Progenitor cell of endocrine pancreas (in vitro differentiated cells): ENCODE measurements around the gene RHOT2. TPM values are rescaled to one million over a fixed set of nuclear protein-coding genes. Genes with fewer than 3 reads are reported as not detected.
A peak's percentile ranks its signal among the peaks of the same experiment; 100 is the strongest.
"Not testable (repeated sequence)": the region's sequence is repeated elsewhere in the genome, so short reads cannot be mapped to it uniquely, and the experiment has no call there.

Source experiments
- DNase-seq: peaks from one replicate; pipeline ENCODE4 v3.0.0; 2021; ENCODE audit warnings: low spot score; ENCODE audit not compliant: unreplicated experiment
- H3K27ac Mint-ChIP-seq: 2 replicates; pipeline ENCODE4 v1.8.0; 2021; ENCODE audit warnings: mild to moderate bottlenecking, moderate library complexity, mixed read lengths
- H3K27me3 Mint-ChIP-seq: 2 replicates; pipeline ENCODE4 v1.8.0; 2021; ENCODE audit warnings: mixed read lengths
- H3K36me3 Mint-ChIP-seq: 2 replicates; pipeline ENCODE4 v1.8.0; 2022; ENCODE audit warnings: mixed read lengths; ENCODE audit not compliant: insufficient read depth
- H3K4me1 Mint-ChIP-seq: 2 replicates; pipeline ENCODE4 v1.8.0; 2021; ENCODE audit warnings: low read depth, mixed read lengths
- H3K4me3 Mint-ChIP-seq: 2 replicates; pipeline ENCODE4 v1.8.0; 2021; ENCODE audit warnings: low read depth, mild to moderate bottlenecking, moderate library complexity, mixed read lengths
- H3K9me3 Mint-ChIP-seq: 2 replicates; pipeline ENCODE4 v1.8.0; 2021; ENCODE audit warnings: low read depth, mixed read lengths
- CTCF ChIP-seq: fragments of 200-600 bp; sonication (generic); IDR thresholded peaks from one replicate; pipeline ENCODE4 v1.5.0; 2021; ENCODE audit warnings: antibody characterized with exemption, mild to moderate bottlenecking; ENCODE audit not compliant: unreplicated experiment
- total RNA-seq: library from RNA; stranded (reverse); gene quantifications from 2 replicates; pipeline ENCODE4 v1.2.1, GENCODE V29; 2021

The RHOT2 gene
- total RNA-seq, 1 donor from 2014 or later: 153 TPM

- Mint-ChIP-seq H3K4me3 (peak overlapping the region; percentile 45), H3K36me3 (peaks cover 9% of the 10 kb centered on the region), H3K9me3 (no peaks in the 10 kb centered on the region), H3K4me1 (peaks cover 11% of the 10 kb centered on the region), H3K27me3 (peaks cover 5% of the 10 kb centered on the region), H3K27ac (no peak overlapping the region)
- TF ChIP-seq CTCF: no peak
- DNase-seq: no peak
These were observed 18.7 kb downstream of the RHOT2 start for GRCh38 chr16:686459-687260.

GRCh38 chr16:687499-687898, 19.6 kb downstream of the RHOT2 start:
- Mint-ChIP-seq H3K36me3 (peaks cover 4% of the 10 kb centered on the region), H3K4me1 (peaks cover 8% of the 10 kb centered on the region), H3K9me3 (no peaks in the 10 kb centered on the region), H3K4me3 (no peak overlapping the region), H3K27ac (no peak overlapping the region), H3K27me3 (peaks cover 13% of the 10 kb centered on the region)
- no peak for DNase-seq
- TF ChIP-seq CTCF: no peak

- TF ChIP-seq CTCF: no peak
- peaks cover 7% of the 10 kb centered on the region for H3K4me1 Mint-ChIP-seq
- H3K36me3 Mint-ChIP-seq: peaks cover 3% of the 10 kb centered on the region
- no peak for DNase-seq
- no peaks in the 10 kb centered on the region for H3K9me3 Mint-ChIP-seq
- H3K4me3 Mint-ChIP-seq: peak overlapping the region; percentile 85
- H3K27ac Mint-ChIP-seq: no peak overlapping the region
- H3K27me3 Mint-ChIP-seq: peaks cover 23% of the 10 kb centered on the region
These were observed 21.4 kb downstream of the RHOT2 start for GRCh38 chr16:689175-689897.

- H3K9me3 Mint-ChIP-seq, H3K4me1 Mint-ChIP-seq, H3K27ac Mint-ChIP-seq, DNase-seq, H3K36me3 Mint-ChIP-seq: not testable (repeated sequence)
- Mint-ChIP-seq H3K27me3 (peaks cover 32% of the 10 kb centered on the region), H3K4me3 (peak overlapping the region; percentile 85)
These were observed 23.3 kb downstream of the RHOT2 start for GRCh38 chr16:691242-691641.

- H3K9me3 Mint-ChIP-seq: no peaks in the 10 kb centered on the region
- TF ChIP-seq CTCF: no peak
These were observed 24.6 kb downstream of the RHOT2 start for GRCh38 chr16:692356-693108.

More at GRCh38 chr16:692356-693108, 24.6 kb downstream of the RHOT2 start:
- no peak overlapping the region for H3K4me3 Mint-ChIP-seq
- H3K27ac Mint-ChIP-seq: no peak overlapping the region
- peaks cover 5% of the 10 kb centered on the region for H3K4me1 Mint-ChIP-seq
- H3K27me3 Mint-ChIP-seq: peaks cover 41% of the 10 kb centered on the region
- no peaks in the 10 kb centered on the region for H3K36me3 Mint-ChIP-seq
- no peak for DNase-seq
